ENCODE data around the gene IKZF1. TPM values are rescaled to one million over a fixed set of nuclear protein-coding genes. Genes with fewer than 3 reads are reported as not detected.

Gene IKZF1
- total RNA-seq, 1 donor from 2014 or later, result 20.1 TPM

- intact Hi-C loops (cut with DNase I), result loop anchor here (10.0 kb wide), 1 partner anchor 211 kb away; no protein-coding TSS in a partner anchor
- DNase-seq (ENCODE audit: low spot score) (no peak), ATAC-seq (no peak)
Measured at GRCh38 chr7:50415844-50416364, 111.4 kb downstream of the IKZF1 start.

GRCh38 chr7:50416527-50417182 lies 112.1 kb downstream of the IKZF1 start:
- ATAC-seq, result peak; percentile 61
- intact Hi-C loops (cut with DNase I), result loop anchor here (10.0 kb wide), 1 partner anchor 212 kb away; no protein-coding TSS in a partner anchor
- DNase-seq (ENCODE audit: low spot score), result no peak

- intact Hi-C loops (cut with DNase I), result loop anchor here (10.0 kb wide), 1 partner anchor 213 kb away; no protein-coding TSS in a partner anchor
- peak; percentile 84 for ATAC-seq
- peak; percentile 77 for DNase-seq (ENCODE audit: low spot score)
Measured at GRCh38 chr7:50418086-50418515, 113.6 kb downstream of the IKZF1 start.

- intact Hi-C loops (cut with DNase I), result loop anchor here (10.0 kb wide), 1 partner anchor 214 kb away; no protein-coding TSS in a partner anchor
- DNase-seq (ENCODE audit: low spot score) (no peak), ATAC-seq (peak; percentile 15)
Measured at GRCh38 chr7:50418526-50419290, 114.2 kb downstream of the IKZF1 start.

GRCh38 chr7:50421043-50421442 lies 116.5 kb downstream of the IKZF1 start:
- ATAC-seq, result no peak
- DNase-seq (ENCODE audit: low spot score), result no peak
- intact Hi-C loops (cut with DNase I), result no loop called here

GRCh38 chr7:50422858-50423257 lies 118.3 kb downstream of the IKZF1 start:
- intact Hi-C loops (cut with DNase I), result no loop called here
- no peak for ATAC-seq
- no peak for DNase-seq (ENCODE audit: low spot score)

DNA sequence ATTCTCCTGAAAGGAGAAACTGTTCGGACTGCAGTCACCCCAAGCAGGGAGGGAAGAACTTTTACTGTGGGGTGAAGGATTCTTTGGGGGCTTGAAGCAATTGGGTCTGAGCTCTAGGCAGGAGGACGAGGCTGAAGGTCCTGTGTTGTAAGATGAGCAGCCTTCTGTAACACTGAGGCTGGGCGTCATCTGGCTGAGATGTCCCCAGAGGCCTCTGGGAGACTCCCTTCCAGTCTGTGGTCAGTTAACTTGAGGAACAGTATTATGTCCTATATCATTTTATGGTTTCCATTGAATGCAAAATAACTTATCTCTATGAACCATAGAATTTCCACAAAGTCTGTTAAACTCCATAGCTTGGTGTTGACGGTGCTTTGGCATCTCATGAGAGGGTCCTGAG lies 119.3 kb downstream of the IKZF1 start:
- ATAC-seq (no peak), DNase-seq (ENCODE audit: low spot score) (no peak)
- intact Hi-C loops (cut with DNase I), result no loop called here

- DNase-seq (ENCODE audit: low spot score) (no peak), ATAC-seq (no peak)
- intact Hi-C loops (cut with DNase I), result no loop called here
Measured at GRCh38 chr7:50425318-50425717, 120.8 kb downstream of the IKZF1 start.

- no peak for DNase-seq (ENCODE audit: low spot score)
- intact Hi-C loops (cut with DNase I), result no loop called here
- ATAC-seq, result no peak
Measured at GRCh38 chr7:50426280-50427045, 121.9 kb downstream of the IKZF1 start.

- intact Hi-C loops (cut with DNase I), result no loop called here
- no peak for DNase-seq (ENCODE audit: low spot score)
- no peak for ATAC-seq
Measured at GRCh38 chr7:50427518-50427917, 123.0 kb downstream of the IKZF1 start.

GRCh38 chr7:50428911-50429310 lies 124.4 kb downstream of the IKZF1 start:
- intact Hi-C loops (cut with DNase I), result no loop called here
- no peak for ATAC-seq
- DNase-seq (ENCODE audit: low spot score), result no peak

- DNase-seq (ENCODE audit: low spot score) (no peak), ATAC-seq (no peak)
- intact Hi-C loops (cut with DNase I), result no loop called here
Measured at GRCh38 chr7:50431316-50431715, 126.8 kb downstream of the IKZF1 start.

DNA sequence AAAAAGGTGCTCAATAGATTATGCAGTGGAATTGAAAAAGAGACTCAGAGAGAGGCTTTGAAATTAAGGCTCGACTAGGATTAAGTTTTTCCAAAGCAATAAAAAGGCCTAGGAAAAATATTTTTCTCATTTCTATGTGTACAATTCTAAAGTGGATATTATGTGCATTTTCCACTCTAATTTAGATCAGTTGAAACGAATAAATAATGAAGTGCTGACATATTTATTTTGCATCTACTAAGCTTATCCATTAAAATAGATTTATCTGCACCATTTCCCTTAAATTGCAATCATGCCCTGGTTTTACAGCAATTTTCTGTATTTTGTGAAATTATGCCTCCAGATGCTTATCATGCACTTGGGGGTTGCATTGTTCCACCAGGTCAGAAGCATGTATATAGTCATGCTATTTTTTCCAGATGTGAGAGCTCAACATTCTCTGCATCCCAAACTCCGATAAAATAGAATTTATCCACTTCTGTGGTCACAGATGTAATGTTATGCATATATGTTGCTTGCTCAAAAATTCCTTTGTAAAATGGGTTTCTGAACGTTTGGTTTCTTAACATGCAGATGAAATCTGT lies 127.3 kb downstream of the IKZF1 start:
- no peak for DNase-seq (ENCODE audit: low spot score)
- ATAC-seq, result no peak
- intact Hi-C loops (cut with DNase I), result no loop called here

- DNase-seq (ENCODE audit: low spot score) (no peak), ATAC-seq (no peak)
- intact Hi-C loops (cut with DNase I), result no loop called here
Measured at GRCh38 chr7:50436133-50436806, 131.8 kb downstream of the IKZF1 start.

DNA sequence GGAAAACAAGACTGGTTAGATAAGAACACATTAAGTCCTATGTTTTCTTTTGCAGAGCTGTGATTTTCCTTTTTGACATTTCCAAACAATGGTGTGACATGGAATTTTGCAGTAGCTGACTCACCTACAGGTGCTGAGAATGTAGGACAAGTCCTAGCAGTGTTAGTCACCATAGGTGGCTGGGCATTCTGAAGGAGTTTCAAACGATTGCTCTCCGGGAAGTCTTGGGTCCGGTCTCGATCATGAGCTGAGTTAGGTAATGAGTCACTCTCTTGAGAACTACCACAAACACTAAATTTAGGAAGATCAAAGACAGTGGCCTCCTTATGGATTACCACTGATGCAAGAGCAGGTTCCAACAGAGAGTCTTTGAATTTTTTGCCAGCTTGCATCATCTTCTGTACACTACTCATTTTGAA lies 142.0 kb downstream of the IKZF1 start:
- no peak for DNase-seq (ENCODE audit: low spot score)
- intact Hi-C loops (cut with DNase I), result no loop called here
- no peak for ATAC-seq

DNA sequence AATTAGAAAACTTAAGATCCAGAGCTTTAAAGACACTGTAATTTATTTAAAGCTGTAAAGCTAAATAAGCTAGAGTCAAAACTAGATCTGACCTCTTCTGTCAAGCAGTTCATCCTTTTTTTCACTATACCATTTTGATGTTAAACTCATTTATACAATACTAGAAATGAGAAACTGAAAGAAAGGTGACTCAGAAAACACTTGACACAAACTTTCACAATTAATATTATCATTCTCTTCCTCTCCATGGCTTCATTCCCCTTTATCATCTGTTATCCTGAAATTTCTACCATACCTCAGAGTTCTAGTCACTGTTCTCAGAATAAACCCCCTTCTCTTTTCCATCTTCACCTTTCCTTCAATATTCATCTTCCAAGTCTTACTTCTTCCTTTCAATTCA lies 144.3 kb downstream of the IKZF1 start:
- ATAC-seq (no peak), DNase-seq (ENCODE audit: low spot score) (no peak)
- intact Hi-C loops (cut with DNase I), result no loop called here

DNA sequence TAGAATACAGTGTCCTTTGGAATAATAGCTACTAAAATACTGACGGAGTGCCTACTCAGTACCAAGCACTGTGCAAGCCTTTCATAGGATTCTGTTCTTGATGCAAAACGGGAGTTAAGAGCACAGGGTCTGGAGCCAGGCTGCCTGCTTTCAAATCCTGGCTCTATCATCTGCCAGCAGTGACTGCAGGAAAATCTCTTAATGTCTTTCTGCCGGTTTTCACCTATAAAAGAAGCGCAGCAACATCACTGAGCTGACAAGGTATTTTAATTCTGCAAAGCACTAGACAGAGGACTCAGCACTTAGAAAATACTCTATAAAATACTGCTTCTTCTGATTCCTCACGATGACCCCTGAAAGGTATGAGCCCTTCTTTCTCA lies 145.0 kb downstream of the IKZF1 start:
- no peak for ATAC-seq

GRCh38 chr7:50449881-50450589 lies 145.5 kb downstream of the IKZF1 start, which contains the start of gene FIGNL1:
Gene FIGNL1 (minus strand): TSS chr7:50450350. CDS start chr7:50447287, 3,063 bp downstream.
- ATAC-seq, result peak; percentile 97
- intact Hi-C loops (cut with DNase I), result no loop called here
- DNase-seq (ENCODE audit: low spot score), result peak; percentile 76

More for the DNA sequence above, 145.0 kb downstream of the IKZF1 start:
- DNase-seq (ENCODE audit: low spot score), result no peak
- intact Hi-C loops (cut with DNase I), result no loop called here

Measured in sciatic nerve (tissue), 2 donors.